Naive thymus-derived CD4-positive, alpha-beta T cell (primary cell): Measurements from ENCODE around the gene IRX3. TPM values are rescaled to one million over a fixed set of nuclear protein-coding genes. Genes with fewer than 3 reads are reported as not detected.

Source experiments
- ATAC-seq: fragments of 150-1000 bp; cut with Tn5 transposase; 2 replicates; pipeline ENCODE4 v1.10.0; 2021; ENCODE audit warnings: mild to moderate bottlenecking, moderate library complexity
- CTCF ChIA-PET: fragments of 350-600 bp; sonication (Branson Sonifier 250); formaldehyde crosslinking; loops from one replicate; lab custom pipeline; 2021; ENCODE audit warnings: antibody characterized with exemption; lab: Charles Lee
- POLR2A ChIA-PET: fragments of 350-600 bp; sonication (Branson Sonifier 250); formaldehyde crosslinking; loops from one replicate; lab custom pipeline; 2021; ENCODE audit warnings: antibody characterized with exemption, inconsistent platforms; lab: Charles Lee
- DNase-seq, 9 donors: peaks; one replicate each; pipeline versions ENCODE4 v3.0.0 to v3.0.0-alpha.2; 2020 to 2022; ENCODE audit warnings: mixed read lengths in 1 of 9
- H3K27ac ChIP-seq: one replicate; pipeline ENCODE4 v1.7.0; 2013; ENCODE audit warnings: mild to moderate bottlenecking, low read depth, low read length, moderate library complexity
- H3K27me3 ChIP-seq, 2 donors: one replicate each; pipeline ENCODE4 v1.7.0; 2013; ENCODE audit warnings: low read length in 2 of 2, mild to moderate bottlenecking in 2 of 2, moderate library complexity in 2 of 2; ENCODE audit not compliant: control insufficient read depth in 2 of 2, insufficient read depth in 2 of 2
- H3K36me3 ChIP-seq, 3 experiments: 1 replicate in 2 of 3; 2 replicates in 1 of 3; pipeline ENCODE4 v1.7.0; 2013; ENCODE audit warnings: low read length in 3 of 3, mild to moderate bottlenecking in 3 of 3, moderate library complexity in 1 of 3; ENCODE audit not compliant: insufficient read depth in 3 of 3, control insufficient read depth in 2 of 3
- H3K4me1 ChIP-seq, 2 donors: one replicate each; pipeline ENCODE4 v1.7.0; 2013; ENCODE audit warnings: low read length in 2 of 2, mild to moderate bottlenecking in 2 of 2, moderate library complexity in 1 of 2; ENCODE audit not compliant: control insufficient read depth in 2 of 2, insufficient read depth in 2 of 2
- H3K4me3 ChIP-seq: 2 replicates; pipeline ENCODE4 v1.7.0; 2013; ENCODE audit warnings: mild to moderate bottlenecking, low read length
- H3K9me3 ChIP-seq, 3 experiments: 1 replicate in 2 of 3; 2 replicates in 1 of 3; pipeline ENCODE4 v1.7.0; 2013; ENCODE audit warnings: low read length in 3 of 3; ENCODE audit not compliant: control insufficient read depth in 2 of 3
- H3K27ac Mint-ChIP-seq, 9 donors: one replicate each; pipeline ENCODE4 v1.8.0; 2020 to 2022; ENCODE audit warnings: mixed read lengths in 9 of 9, mild to moderate bottlenecking in 8 of 9, moderate library complexity in 5 of 9, inconsistent platforms in 2 of 9
- H3K27me3 Mint-ChIP-seq, 5 donors: one replicate each; pipeline ENCODE4 v1.8.0; 2021 to 2022; ENCODE audit warnings: mixed read lengths in 5 of 5, mild to moderate bottlenecking in 1 of 5
- H3K36me3 Mint-ChIP-seq, 5 donors: one replicate each; pipeline ENCODE4 v1.8.0; 2020 to 2022; ENCODE audit warnings: mixed read lengths in 5 of 5, mild to moderate bottlenecking in 3 of 5, inconsistent platforms in 1 of 5
- H3K4me1 Mint-ChIP-seq, 7 donors: one replicate each; pipeline ENCODE4 v1.8.0; 2020 to 2022; ENCODE audit warnings: mixed read lengths in 7 of 7, mild to moderate bottlenecking in 3 of 7, inconsistent platforms in 1 of 7
- H3K4me3 Mint-ChIP-seq, 10 donors: one replicate each; pipeline ENCODE4 v1.8.0; 2020 to 2022; ENCODE audit warnings: mild to moderate bottlenecking in 10 of 10, mixed read lengths in 10 of 10, moderate library complexity in 6 of 10, inconsistent platforms in 2 of 10
- H3K9me3 Mint-ChIP-seq, 11 donors: one replicate each; pipeline ENCODE4 v1.8.0; 2020 to 2022; ENCODE audit warnings: mixed read lengths in 11 of 11, mild to moderate bottlenecking in 4 of 11, inconsistent platforms in 1 of 11, moderate library complexity in 1 of 11
- intact Hi-C, 2 donors: fragments of 100-400 bp; cut with micrococcal nuclease; formaldehyde crosslinking; loops; one replicate each; pipeline ENCODE4 v1.15.1; 2023
- polyA plus RNA-seq, 2 donors: library from polyadenylated mRNA; unstranded; fragments of 300-500 nt; fragmentation: Illumina TruSeq; gene quantifications; one replicate each; pipeline ENCODE4 v1.2.3, GENCODE V29; 2021
- total RNA-seq, 6 experiments: library from RNA in 5 of 6; stranded (reverse) in 5 of 6; gene quantifications; 1 replicate in 5 of 6; 2 replicates in 1 of 6; pipeline ENCODE4 v1.2.3 and lab custom pipeline; 2021 to 2026

IRX3 gene
- total and polyA plus RNA-seq, 7 experiments from 2014 or later = 3.2 TPM; not detected in 6

DNA sequence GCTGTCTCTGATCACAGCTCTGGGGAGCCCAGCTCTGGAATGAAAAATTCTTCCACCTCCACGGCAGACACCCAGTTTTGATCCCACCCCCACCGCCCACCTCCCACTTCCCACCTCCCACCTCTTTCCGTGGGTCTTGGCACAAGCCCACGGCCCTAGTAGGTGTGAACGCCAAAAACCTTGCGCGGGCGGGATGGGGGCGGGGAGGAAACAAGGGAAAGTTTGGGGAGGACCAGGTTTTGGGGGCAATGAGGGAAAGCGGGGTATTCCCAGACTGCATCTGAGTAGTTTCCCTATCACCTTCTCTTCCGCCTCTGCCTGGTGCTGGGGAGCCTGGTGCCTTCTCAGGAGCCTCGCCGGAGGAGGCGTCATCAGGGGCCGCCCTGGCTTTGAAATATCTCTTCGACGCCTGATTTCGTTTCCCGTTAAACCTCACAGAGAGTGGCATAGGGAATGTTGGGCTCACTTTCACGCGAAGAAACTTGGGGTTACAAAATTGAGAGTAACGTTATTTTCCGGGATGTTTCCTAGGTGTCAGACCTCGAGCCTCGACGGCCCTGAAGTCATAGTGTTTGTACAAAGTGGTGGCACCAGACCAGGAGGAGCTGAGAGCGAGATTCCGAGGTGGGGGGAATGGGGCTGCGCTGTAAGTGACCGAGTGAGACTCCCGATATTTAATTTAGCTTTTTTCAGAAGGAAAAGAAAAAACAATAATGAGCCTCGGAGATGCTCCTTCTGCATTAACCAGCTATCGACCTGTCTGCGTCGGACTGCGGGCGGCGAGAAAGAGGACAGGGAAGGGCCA is 1.6 kb upstream of the IRX3 start:
- Mint-ChIP-seq H3K27me3 (peaks cover 53 to 79% (median 66%) of the 10 kb centered on the region in 5 donors), H3K4me1 (peaks cover 15 to 39% (median 25%) of the 10 kb centered on the region in 7 donors), H3K27ac (peak overlapping the region in 1 of 9 donors; percentile 80), H3K4me3 (peak overlapping the region in 3 of 10 donors; percentile 14 to 51 (median 23)), H3K9me3 (peaks cover 0 to 6% (median 0%) of the 10 kb centered on the region in 11 donors), H3K36me3 (peaks cover 0 to 14% (median 0%) of the 10 kb centered on the region in 5 donors)
- CTCF ChIA-PET = no interaction called here
- ATAC-seq = no peak
- DNase-seq = no peak
- POLR2A ChIA-PET = no interaction called here
- Histone ChIP-seq H3K27me3 (peaks cover 0 to 5% of the 10 kb centered on the region in 2 donors), H3K36me3 (no peaks in the 10 kb centered on the region), H3K4me3 (no peak overlapping the region), H3K9me3 (no peaks in the 10 kb centered on the region), H3K27ac (no peak overlapping the region), H3K4me1 (no peaks in the 10 kb centered on the region)
- intact Hi-C loops = loop anchor here in 1 of 2 donors (5.0 to 10.0 kb wide), 2 partner anchors 341 to 1907 kb away; partner anchors contain the start of gene GNAO1

DNA sequence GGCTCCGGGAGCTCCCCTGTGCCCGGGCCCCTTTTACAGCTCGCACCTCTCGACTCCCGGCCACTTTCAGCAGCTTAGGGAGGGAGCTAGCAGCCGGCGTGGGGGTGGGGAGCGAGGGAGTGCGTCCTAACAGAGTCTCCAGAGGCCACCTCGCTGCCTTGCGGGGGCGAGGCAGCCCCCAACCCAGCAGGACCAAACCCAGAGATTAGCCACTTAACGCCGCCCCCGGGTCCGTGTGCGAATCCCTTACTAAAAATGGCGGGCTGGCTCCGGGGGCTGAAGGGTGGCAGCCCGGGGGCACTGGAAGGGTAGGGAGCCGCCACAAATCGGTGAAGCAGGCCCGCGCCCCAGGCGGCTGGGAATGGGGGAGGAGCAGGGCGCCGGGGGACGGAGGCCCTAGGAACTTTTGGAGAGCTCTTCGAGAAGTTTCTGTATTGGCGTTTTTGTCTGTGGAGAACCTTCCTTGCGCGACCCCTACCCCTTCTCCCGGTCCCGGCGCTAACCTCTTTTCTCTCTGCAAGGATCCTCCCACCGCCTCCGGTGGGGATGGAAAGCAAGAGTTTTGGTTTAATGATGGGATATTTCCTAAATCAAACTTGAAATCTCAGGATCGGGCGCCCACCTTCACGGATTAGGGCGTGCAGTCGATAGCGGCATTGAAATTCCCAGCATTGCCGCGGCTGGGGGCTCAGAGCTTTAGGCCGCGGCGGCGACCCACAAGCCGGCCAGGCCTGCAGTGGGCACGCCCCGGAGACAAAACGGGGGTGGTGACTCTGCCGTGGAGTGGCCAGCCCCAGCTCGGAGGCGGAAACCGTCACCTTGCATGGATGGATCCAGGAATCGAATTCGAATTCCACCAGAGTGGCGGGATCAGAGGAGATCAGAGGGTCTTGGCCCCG is 793 bp upstream of the IRX3 start:
- Mint-ChIP-seq H3K27ac (no peak overlapping the region), H3K4me1 (peaks cover 19 to 46% (median 33%) of the 10 kb centered on the region in 7 donors), H3K36me3 (peaks cover 0 to 16% (median 0%) of the 10 kb centered on the region in 5 donors), H3K9me3 (peaks cover 0 to 6% (median 0%) of the 10 kb centered on the region in 11 donors), H3K4me3 (peak overlapping the region in 6 of 10 donors; percentile 3 to 69 (median 45)), H3K27me3 (peaks cover 54 to 81% (median 70%) of the 10 kb centered on the region in 5 donors)
- Histone ChIP-seq H3K4me1 (no peaks in the 10 kb centered on the region), H3K4me3 (no peak overlapping the region), H3K9me3 (no peaks in the 10 kb centered on the region), H3K27me3 (peaks cover 0 to 5% of the 10 kb centered on the region in 2 donors), H3K27ac (no peak overlapping the region), H3K36me3 (no peaks in the 10 kb centered on the region)
- POLR2A ChIA-PET = no interaction called here
- DNase-seq = no peak
- no peak for ATAC-seq
- intact Hi-C loops = loop anchor here in 1 of 2 donors (5.0 to 10.0 kb wide), 2 partner anchors 340 to 1907 kb away; partner anchors contain the start of gene GNAO1
- CTCF ChIA-PET = no interaction called here

DNA sequence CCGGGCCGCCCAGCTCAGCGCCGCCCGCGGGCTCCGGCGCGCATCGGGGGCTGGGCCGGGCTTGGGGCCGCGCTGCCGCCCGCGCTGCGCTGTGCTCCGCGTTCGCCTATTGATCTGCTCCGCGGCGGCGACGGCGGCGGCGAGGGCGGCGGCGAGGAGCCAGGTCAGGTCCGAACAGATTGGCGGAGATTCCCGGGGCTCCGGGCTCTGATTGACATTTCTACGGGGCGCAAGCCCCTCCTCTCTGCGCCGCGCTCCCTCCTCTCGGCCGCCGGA is 559 bp downstream of the IRX3 start:
- H3K27me3 Mint-ChIP-seq = peaks cover 50 to 80% (median 69%) of the 10 kb centered on the region in 5 donors
- Histone ChIP-seq H3K36me3 (no peaks in the 10 kb centered on the region), H3K4me3 (no peak overlapping the region), H3K9me3 (no peaks in the 10 kb centered on the region), H3K27me3 (no peaks in the 10 kb centered on the region), H3K27ac (no peak overlapping the region), H3K4me1 (no peaks in the 10 kb centered on the region)
- POLR2A ChIA-PET = no interaction called here
- peaks cover 0 to 16% (median 0%) of the 10 kb centered on the region in 5 donors for H3K36me3 Mint-ChIP-seq
- CTCF ChIA-PET = no interaction called here
- intact Hi-C loops = loop anchor here in 1 of 2 donors (1.0 to 10.0 kb wide), 4 partner anchors 339 to 1909 kb away; partner anchors contain the start of genes GNAO1 and IRX5
- DNase-seq (peak in 1 of 9 donors; percentile 33), ATAC-seq (no peak)
- peak overlapping the region in 1 of 9 donors; percentile 71 for H3K27ac Mint-ChIP-seq
- peaks cover 19 to 56% (median 34%) of the 10 kb centered on the region in 7 donors for H3K4me1 Mint-ChIP-seq
- H3K4me3 Mint-ChIP-seq = peak overlapping the region in 8 of 10 donors; percentile 55 to 90 (median 76)
- peaks cover 0 to 6% (median 0%) of the 10 kb centered on the region in 11 donors for H3K9me3 Mint-ChIP-seq

GRCh38 chr16:54285414-54286089 is 1.0 kb downstream of the IRX3 start:
- POLR2A ChIA-PET = no interaction called here

GRCh38 chr16:54284931-54285413 is 1.6 kb downstream of the IRX3 start:
- peak overlapping the region in 6 of 10 donors; percentile 13 to 80 (median 46) for H3K4me3 Mint-ChIP-seq
- ChIA-PET CTCF (no interaction called here), POLR2A (no interaction called here)
- peaks cover 52 to 81% (median 69%) of the 10 kb centered on the region in 5 donors for H3K27me3 Mint-ChIP-seq
- peak overlapping the region in 1 of 9 donors; percentile 80 for H3K27ac Mint-ChIP-seq
- no peak for DNase-seq
- no peaks in the 10 kb centered on the region for H3K36me3 ChIP-seq
- no peaks in the 10 kb centered on the region for H3K4me1 ChIP-seq
- no peak overlapping the region for H3K27ac ChIP-seq
- H3K27me3 ChIP-seq = no peaks in the 10 kb centered on the region
- H3K9me3 Mint-ChIP-seq = peaks cover 0 to 4% (median 0%) of the 10 kb centered on the region in 11 donors
- peaks cover 0 to 12% (median 0%) of the 10 kb centered on the region in 5 donors for H3K36me3 Mint-ChIP-seq
- no peak for ATAC-seq
- intact Hi-C loops = loop anchor here in 1 of 2 donors (5.0 to 10.0 kb wide), 3 partner anchors 338 to 1910 kb away; partner anchors contain the start of gene GNAO1
- no peak overlapping the region for H3K4me3 ChIP-seq
- H3K4me1 Mint-ChIP-seq = peaks cover 19 to 51% (median 30%) of the 10 kb centered on the region in 7 donors
- no peaks in the 10 kb centered on the region for H3K9me3 ChIP-seq

More at GRCh38 chr16:54285414-54286089, 1.0 kb downstream of the IRX3 start:
- ATAC-seq = no peak
- no peaks in the 10 kb centered on the region for H3K9me3 ChIP-seq
- H3K27ac ChIP-seq = no peak overlapping the region
- no peaks in the 10 kb centered on the region for H3K4me1 ChIP-seq
- peaks cover 19 to 54% (median 31%) of the 10 kb centered on the region in 7 donors for H3K4me1 Mint-ChIP-seq
- intact Hi-C loops = loop anchor here in 1 of 2 donors (1.0 to 10.0 kb wide), 4 partner anchors 338 to 1909 kb away; partner anchors contain the start of genes GNAO1 and IRX5
- H3K27me3 Mint-ChIP-seq = peaks cover 50 to 80% (median 69%) of the 10 kb centered on the region in 5 donors
- H3K36me3 Mint-ChIP-seq = peaks cover 0 to 13% (median 0%) of the 10 kb centered on the region in 5 donors
- H3K9me3 Mint-ChIP-seq = peaks cover 0 to 4% (median 0%) of the 10 kb centered on the region in 11 donors
- peak overlapping the region in 4 of 10 donors; percentile 27 to 80 (median 54) for H3K4me3 Mint-ChIP-seq
- H3K27me3 ChIP-seq = no peaks in the 10 kb centered on the region
- no peak for DNase-seq
- no peaks in the 10 kb centered on the region for H3K36me3 ChIP-seq
- peak overlapping the region in 1 of 9 donors; percentile 80 for H3K27ac Mint-ChIP-seq
- no peak overlapping the region for H3K4me3 ChIP-seq
- CTCF ChIA-PET = no interaction called here
